Motor neuron (in vitro differentiated cells): ENCODE data around the gene ALDOB. TPM values are rescaled to one million over a fixed set of nuclear protein-coding genes. Genes with fewer than 3 reads are reported as not detected.

Experiments used
- ATAC-seq, 8 experiments: fragments of 200-7000 bp; cut with Tn5 transposase; replicated peaks in 6 of 8; 2 replicates each; pipeline ENCODE4 v1.8.0; 2021; ENCODE audit warnings: mild to moderate bottlenecking in 8 of 8, moderate library complexity in 8 of 8
- H3K27ac ChIP-seq, 2 donors: fragments of 250-450 bp; sonication (Bioruptor Pico); 2 replicates each; pipeline ENCODE4 v1.9.0; 2021; ENCODE audit warnings: antibody characterized with exemption in 2 of 2, mild to moderate bottlenecking in 2 of 2, moderate library complexity in 1 of 2
- H3K4me1 ChIP-seq, 2 donors: fragments of 250-450 bp; sonication (Bioruptor Pico); replicated peaks in 1 of 2; 2 replicates each; pipeline ENCODE4 v1.6.1; 2021; ENCODE audit warnings: antibody characterized with exemption in 2 of 2, mild to moderate bottlenecking in 2 of 2, moderate library complexity in 1 of 2
- H3K4me3 ChIP-seq, 5 donors: fragments of 250-450 bp; sonication (Bioruptor Pico); 2 replicates each; pipeline ENCODE4 v1.9.0; 2021; ENCODE audit warnings: antibody characterized with exemption in 5 of 5, mild to moderate bottlenecking in 5 of 5, moderate library complexity in 4 of 5
- WGBS, 10 experiments: fragments of 450-650 bp; shearing (Covaris generic); methylation state at CpG; one replicate each; pipeline ENCODE4 v1.0.0; 2022; 5-methylcytosine and 5-hydroxymethylcytosine counted together
- in situ Hi-C, 9 experiments: fragments of 400-800 bp; cut with MboI; loops; one replicate each; pipeline ENCODE4 v1.15.0; 2021; ENCODE audit warnings: low sequenced_read_pairs in 9 of 9, low pct_unique_long_range_greater_than_20kb in 2 of 9; ENCODE audit not compliant: unreplicated experiment in 9 of 9
- total RNA-seq, 8 experiments: library from RNA; unstranded; fragments of 300-600 nt; gene quantifications; 2 replicates each; pipeline versions ENCODE4 v1.2.3 to v1.2.4, GENCODE V29; 2022

The ALDOB gene
- total RNA-seq, 8 experiments from 2014 or later: 0.18 to 1.0 (median 0.46) TPM; not detected in 1

- H3K4me3 ChIP-seq: no peak overlapping the region
- in situ Hi-C loops: no loop called here
- no peak for ATAC-seq
- WGBS, 10 experiments: 0 to 97% (median 67%) methylated on average over 1 to 3 of the region's 3 CpGs
- no peaks in the 10 kb centered on the region for H3K4me1 ChIP-seq
- H3K27ac ChIP-seq: no peak overlapping the region
Observed at GRCh38 chr9:101433229-101433628, 2.3 kb downstream of the ALDOB start.

- no peak overlapping the region for H3K27ac ChIP-seq
- ATAC-seq: peak in 1 of 8 experiments; percentile 27
Observed at GRCh38 chr9:101432740-101433139, 2.8 kb downstream of the ALDOB start.

GRCh38 chr9:101432171-101432570 is 3.4 kb downstream of the ALDOB start:
- H3K4me3 ChIP-seq: no peak overlapping the region
- no peaks in the 10 kb centered on the region for H3K4me1 ChIP-seq
- in situ Hi-C loops: no loop called here
- no peak for ATAC-seq
- no peak overlapping the region for H3K27ac ChIP-seq

More at GRCh38 chr9:101432740-101433139, 2.8 kb downstream of the ALDOB start:
- WGBS, 10 experiments: 0 to 100% (median 71%) methylated on average over 1 of the region's 1 CpG; no CpG with 5 or more reads in 5 of the 10 experiments
- in situ Hi-C loops: no loop called here
- no peaks in the 10 kb centered on the region for H3K4me1 ChIP-seq
- no peak overlapping the region for H3K4me3 ChIP-seq

- no peak overlapping the region for H3K27ac ChIP-seq
- in situ Hi-C loops: no loop called here
- 8 to 89% (median 79%) methylated on average over 2 to 6 of the region's 7 CpGs; no CpG with 5 or more reads in 5 of the 10 experiments for WGBS, 10 experiments
- H3K4me1 ChIP-seq: no peaks in the 10 kb centered on the region
- H3K4me3 ChIP-seq: no peak overlapping the region
- no peak for ATAC-seq
Observed at GRCh38 chr9:101429736-101430135, 5.8 kb downstream of the ALDOB start.

- WGBS, 10 experiments: 5 to 100% (median 43%) methylated on average over 1 to 3 of the region's 3 CpGs
- in situ Hi-C loops: no loop called here
- no peaks in the 10 kb centered on the region for H3K4me1 ChIP-seq
- no peak overlapping the region for H3K4me3 ChIP-seq
- H3K27ac ChIP-seq: no peak overlapping the region
- ATAC-seq: no peak
Observed at GRCh38 chr9:101428909-101429308, 6.7 kb downstream of the ALDOB start.

- Histone ChIP-seq H3K4me1 (no peaks in the 10 kb centered on the region), H3K4me3 (no peak overlapping the region), H3K27ac (no peak overlapping the region)
- 8 to 100% (median 79%) methylated on average over 1 to 3 of the region's 3 CpGs; no CpG with 5 or more reads in 1 of the 10 experiments for WGBS, 10 experiments
- in situ Hi-C loops: no loop called here
- no peak for ATAC-seq
Observed at GRCh38 chr9:101427957-101428655, 7.5 kb downstream of the ALDOB start.

- 14 to 100% (median 86%) methylated on average over 1 to 7 of the region's 8 CpGs; no CpG with 5 or more reads in 5 of the 10 experiments for WGBS, 10 experiments
- Histone ChIP-seq H3K4me1 (no peaks in the 10 kb centered on the region), H3K27ac (no peak overlapping the region), H3K4me3 (no peak overlapping the region)
- in situ Hi-C loops: no loop called here
- ATAC-seq: no peak
Observed at GRCh38 chr9:101427358-101427757, 8.2 kb downstream of the ALDOB start.

- no peak for ATAC-seq
- 19 to 93% (median 76%) methylated on average over 2 to 5 of the region's 5 CpGs; no CpG with 5 or more reads in 2 of the 10 experiments for WGBS, 10 experiments
Observed at GRCh38 chr9:101421653-101422065, 13.9 kb downstream of the ALDOB start.

GRCh38 chr9:101419863-101420262 is 15.7 kb downstream of the ALDOB start:
- ATAC-seq: no peak
- Histone ChIP-seq H3K4me1 (no peaks in the 10 kb centered on the region), H3K27ac (no peak overlapping the region), H3K4me3 (no peak overlapping the region)
- in situ Hi-C loops: no loop called here
- 0 to 100% (median 80%) methylated on average over 1 to 2 of the region's 2 CpGs; no CpG with 5 or more reads in 1 of the 10 experiments for WGBS, 10 experiments

More at GRCh38 chr9:101421653-101422065, 13.9 kb downstream of the ALDOB start:
- in situ Hi-C loops: no loop called here
- Histone ChIP-seq H3K27ac (no peak overlapping the region), H3K4me1 (no peaks in the 10 kb centered on the region), H3K4me3 (no peak overlapping the region)

GRCh38 chr9:101418518-101419430 is 16.8 kb downstream of the ALDOB start:
- in situ Hi-C loops: no loop called here
- ATAC-seq: no peak

GRCh38 chr9:101417977-101418376 is 17.6 kb downstream of the ALDOB start:
- Histone ChIP-seq H3K27ac (no peak overlapping the region), H3K4me1 (no peaks in the 10 kb centered on the region), H3K4me3 (no peak overlapping the region)
- in situ Hi-C loops: no loop called here
- no peak for ATAC-seq

More at GRCh38 chr9:101418518-101419430, 16.8 kb downstream of the ALDOB start:
- no peak overlapping the region for H3K27ac ChIP-seq
- H3K4me1 ChIP-seq: no peaks in the 10 kb centered on the region
- WGBS, 10 experiments: 40 to 100% (median 80%) methylated on average over 2 to 6 of the region's 7 CpGs
- H3K4me3 ChIP-seq: no peak overlapping the region

GRCh38 chr9:101417389-101417788 is 18.2 kb downstream of the ALDOB start:
- in situ Hi-C loops: no loop called here
- Histone ChIP-seq H3K4me3 (no peak overlapping the region), H3K4me1 (no peaks in the 10 kb centered on the region), H3K27ac (no peak overlapping the region)
- no peak for ATAC-seq

- ATAC-seq: no peak
- no peak overlapping the region for H3K27ac ChIP-seq
- in situ Hi-C loops: no loop called here
- H3K4me1 ChIP-seq: no peaks in the 10 kb centered on the region
- H3K4me3 ChIP-seq: no peak overlapping the region
Observed at GRCh38 chr9:101415578-101415977, 20.0 kb downstream of the ALDOB start.
